GM23338 (cell line): ENCODE results near the gene BTBD9. TPM values are rescaled to one million over a fixed set of nuclear protein-coding genes. Genes with fewer than 3 reads are reported as not detected.

ENCODE experiments used
- ATAC-seq: fragments of 200-7000 bp; cut with Tn5 transposase; 3 replicates; pipeline ENCODE4 v1.9.1; 2020
- DNase-seq: peaks from one replicate; pipeline ENCODE4 v3.0.0-alpha.2; 2015; ENCODE audit warnings: low spot score
- H2AFZ ChIP-seq: fragments of 200-600 bp; sonication (generic); 2 replicates; pipeline ENCODE4 v1.8.0; 2016; ENCODE audit warnings: antibody characterized with exemption, mild to moderate bottlenecking, moderate library complexity
- H3F3A ChIP-seq: fragments of 200-600 bp; sonication (generic); replicated peaks from 2 replicates; pipeline ENCODE4 v1.8.0; 2017; ENCODE audit warnings: antibody characterized with exemption, mixed run types, low read depth
- H3K27ac ChIP-seq: fragments of 200-600 bp; sonication (generic); 2 replicates; pipeline ENCODE4 v1.6.1; 2016; ENCODE audit warnings: low read depth
- H3K27me3 ChIP-seq: fragments of 200-600 bp; sonication (generic); 2 replicates; pipeline ENCODE4 v1.8.0; 2016; ENCODE audit warnings: mild to moderate bottlenecking, mixed run types, moderate library complexity; ENCODE audit not compliant: insufficient read depth
- H3K36me3 ChIP-seq: fragments of 200-600 bp; sonication (generic); 2 replicates; pipeline ENCODE4 v1.8.0; 2016; ENCODE audit warnings: mild to moderate bottlenecking; ENCODE audit not compliant: insufficient read depth
- H3K4me1 ChIP-seq: fragments of 200-600 bp; sonication (generic); 2 replicates; pipeline ENCODE4 v1.8.0; 2016; ENCODE audit warnings: mild to moderate bottlenecking, moderate library complexity; ENCODE audit not compliant: insufficient read depth
- H3K4me2 ChIP-seq: fragments of 200-600 bp; sonication (generic); 2 replicates; pipeline ENCODE4 v1.7.1; 2017; ENCODE audit warnings: mixed run types
- H3K4me3 ChIP-seq: fragments of 200-600 bp; sonication (generic); 2 replicates; pipeline ENCODE4 v1.6.1; 2016; ENCODE audit warnings: mixed run types
- H3K79me2 ChIP-seq: fragments of 200-600 bp; sonication (generic); replicated peaks from 2 replicates; pipeline ENCODE4 v1.8.0; 2017; ENCODE audit warnings: mild to moderate bottlenecking; ENCODE audit not compliant: insufficient read depth
- H3K9me2 ChIP-seq: fragments of 200-600 bp; sonication (generic); 2 replicates; pipeline ENCODE4 v1.8.0; 2017; ENCODE audit not compliant: insufficient read depth
- H4K20me1 ChIP-seq: fragments of 200-600 bp; sonication (generic); replicated peaks from 2 replicates; pipeline ENCODE4 v1.8.0; 2017; ENCODE audit warnings: mild to moderate bottlenecking; ENCODE audit not compliant: insufficient read depth
- H3K27ac Mint-ChIP-seq: 2 replicates; pipeline ENCODE4 v1.8.0; 2020; ENCODE audit warnings: inconsistent platforms, mild to moderate bottlenecking, moderate library complexity, mixed read lengths
- H3K27me3 Mint-ChIP-seq: 3 replicates; pipeline ENCODE4 v1.8.0; 2022; ENCODE audit warnings: low read depth, mild to moderate bottlenecking, moderate library complexity, mixed read lengths, inconsistent platforms; ENCODE audit not compliant: insufficient read depth, poor library complexity
- H3K36me3 Mint-ChIP-seq: 3 replicates; pipeline ENCODE4 v1.8.0; 2021; ENCODE audit warnings: low read depth, mild to moderate bottlenecking, inconsistent platforms, moderate library complexity, mixed read lengths
- H3K4me1 Mint-ChIP-seq: 3 replicates; pipeline ENCODE4 v1.8.0; 2020; ENCODE audit warnings: mild to moderate bottlenecking, inconsistent platforms, mixed read lengths
- H3K4me3 Mint-ChIP-seq: 3 replicates; pipeline ENCODE4 v1.8.0; 2021; ENCODE audit warnings: moderate library complexity, mild to moderate bottlenecking, inconsistent platforms, mixed read lengths
- H3K9me3 Mint-ChIP-seq: 3 replicates; pipeline ENCODE4 v1.8.0; 2020; ENCODE audit warnings: moderate library complexity, mild to moderate bottlenecking, inconsistent platforms, mixed read lengths
- CREB1 ChIP-seq: fragments of 250-450 bp; sonication (Bioruptor Pico); IDR thresholded peaks from 2 replicates; pipeline ENCODE4 v1.5.0; 2020; ENCODE audit warnings: low read depth, mild to moderate bottlenecking, moderate library complexity
- EZH2 ChIP-seq: fragments of 200-600 bp; sonication (generic); IDR thresholded peaks from one replicate; pipeline ENCODE4 v1.8.0; 2017; ENCODE audit warnings: antibody characterized with exemption, mild to moderate bottlenecking, low read depth; ENCODE audit not compliant: unreplicated experiment
- EZH2phosphoT487 ChIP-seq: fragments of 200-600 bp; sonication (generic); IDR thresholded peaks from one replicate; pipeline ENCODE4 v1.8.1; 2018; ENCODE audit warnings: antibody characterized with exemption; ENCODE audit not compliant: unreplicated experiment
- JUNB ChIP-seq: IDR thresholded peaks from one replicate; pipeline ENCODE4 v1.6.1; 2016; ENCODE audit warnings: antibody characterized with exemption; ENCODE audit not compliant: unreplicated experiment
- NANOG ChIP-seq: IDR thresholded peaks from 2 replicates; pipeline ENCODE4 v1.6.1; 2016; ENCODE audit warnings: antibody characterized with exemption, borderline replicate concordance
- POLR2AphosphoS5 ChIP-seq: IDR thresholded peaks from 2 replicates; pipeline ENCODE4 v1.6.1; 2016; ENCODE audit warnings: antibody characterized with exemption, low read depth
- ZNF114 ChIP-seq: fragments of 250-450 bp; sonication (Bioruptor Pico); IDR thresholded peaks from 2 replicates; pipeline ENCODE4 v1.5.0; 2020; ENCODE audit warnings: mild to moderate bottlenecking, moderate library complexity
- ZNF331 ChIP-seq: fragments of 250-450 bp; sonication (Bioruptor Pico); IDR thresholded peaks from 2 replicates; pipeline ENCODE4 v1.5.0; 2020; ENCODE audit warnings: low read depth, mild to moderate bottlenecking, moderate library complexity
- ZNF462 ChIP-seq: fragments of 250-450 bp; sonication (Bioruptor Pico); IDR thresholded peaks from 2 replicates; pipeline ENCODE4 v1.5.0; 2020; ENCODE audit warnings: mild to moderate bottlenecking, moderate library complexity
- polyA plus RNA-seq: library from polyadenylated mRNA; unstranded; fragments of >200 nt; fragmentation: Nextera tagmentation; extraction: Ambion mirVana; gene quantifications from 2 replicates; pipeline ENCODE4 v1.2.1, GENCODE V29; 2016
- total RNA-seq: library from RNA; depleted of rRNA; stranded (reverse); fragments of >200 nt; shearing (Covaris generic); gene quantifications from 2 replicates; pipeline ENCODE4 v1.2.3, GENCODE V29; 2014
- TF ChIP-seq, protein P1 (sequence below): IDR thresholded peaks from one replicate; pipeline ENCODE4 v1.6.1; 2018; ENCODE audit warnings: antibody characterized with exemption; ENCODE audit not compliant: unreplicated experiment
- TF ChIP-seq, protein P2 (sequence below): IDR thresholded peaks from 2 replicates; pipeline ENCODE4 v1.6.1; 2016; ENCODE audit warnings: antibody characterized with exemption
- TF ChIP-seq, protein P3 (sequence below), 2 experiments: fragments of 200-600 bp in 1 of 2; sonication (generic) in 1 of 2; conservative IDR thresholded peaks; 2 replicates each; pipeline versions ENCODE4 v1.5.1 to v1.6.1; 2016 to 2017; ENCODE audit warnings: antibody characterized with exemption in 2 of 2, low read depth in 2 of 2, mild to moderate bottlenecking in 2 of 2, moderate library complexity in 1 of 2

Gene BTBD9
- total and polyA plus RNA-seq, 2 experiments from 2014 or later = 4.2 to 5.3 TPM

- TF ChIP-seq ZNF462 (no peak), NANOG (no peak)
Measured at GRCh38 chr6:38549180-38549579, 90.5 kb downstream of the BTBD9 start (continued).

DNA sequence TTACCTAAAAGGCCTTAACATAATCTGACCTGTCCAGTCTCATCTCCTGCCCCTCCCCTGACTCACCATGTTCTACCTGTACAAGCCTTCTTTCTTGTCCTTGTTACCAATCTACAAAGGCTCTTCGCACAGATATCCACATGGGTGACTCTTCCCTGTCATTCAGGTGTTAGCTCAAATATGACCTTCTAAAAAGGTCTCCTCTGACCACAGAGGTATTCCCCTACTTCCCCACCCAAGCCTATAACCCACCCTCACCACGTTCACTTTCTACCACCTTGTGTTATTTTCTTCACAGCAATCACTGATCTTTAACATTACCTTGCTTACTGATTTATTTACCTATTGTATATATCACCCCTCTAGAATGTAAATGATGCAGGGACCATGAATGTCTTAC, 96.7 kb downstream of the BTBD9 start:
- no peak overlapping the region for H3K4me2 ChIP-seq
- H3K9me2 ChIP-seq = no peaks in the 10 kb centered on the region
- H3K27me3 ChIP-seq = no peaks in the 10 kb centered on the region
- TF ChIP-seq ZNF331 (CRISPR knock-in tag) (no peak), JUNB (no peak), CREB1 (CRISPR knock-in tag) (no peak), EZH2phosphoT487 (no peak), ZNF114 (CRISPR knock-in tag) (no peak), EZH2 (no peak), POLR2AphosphoS5 (no peak), NANOG (no peak)
- TF ChIP-seq, protein P1, sequence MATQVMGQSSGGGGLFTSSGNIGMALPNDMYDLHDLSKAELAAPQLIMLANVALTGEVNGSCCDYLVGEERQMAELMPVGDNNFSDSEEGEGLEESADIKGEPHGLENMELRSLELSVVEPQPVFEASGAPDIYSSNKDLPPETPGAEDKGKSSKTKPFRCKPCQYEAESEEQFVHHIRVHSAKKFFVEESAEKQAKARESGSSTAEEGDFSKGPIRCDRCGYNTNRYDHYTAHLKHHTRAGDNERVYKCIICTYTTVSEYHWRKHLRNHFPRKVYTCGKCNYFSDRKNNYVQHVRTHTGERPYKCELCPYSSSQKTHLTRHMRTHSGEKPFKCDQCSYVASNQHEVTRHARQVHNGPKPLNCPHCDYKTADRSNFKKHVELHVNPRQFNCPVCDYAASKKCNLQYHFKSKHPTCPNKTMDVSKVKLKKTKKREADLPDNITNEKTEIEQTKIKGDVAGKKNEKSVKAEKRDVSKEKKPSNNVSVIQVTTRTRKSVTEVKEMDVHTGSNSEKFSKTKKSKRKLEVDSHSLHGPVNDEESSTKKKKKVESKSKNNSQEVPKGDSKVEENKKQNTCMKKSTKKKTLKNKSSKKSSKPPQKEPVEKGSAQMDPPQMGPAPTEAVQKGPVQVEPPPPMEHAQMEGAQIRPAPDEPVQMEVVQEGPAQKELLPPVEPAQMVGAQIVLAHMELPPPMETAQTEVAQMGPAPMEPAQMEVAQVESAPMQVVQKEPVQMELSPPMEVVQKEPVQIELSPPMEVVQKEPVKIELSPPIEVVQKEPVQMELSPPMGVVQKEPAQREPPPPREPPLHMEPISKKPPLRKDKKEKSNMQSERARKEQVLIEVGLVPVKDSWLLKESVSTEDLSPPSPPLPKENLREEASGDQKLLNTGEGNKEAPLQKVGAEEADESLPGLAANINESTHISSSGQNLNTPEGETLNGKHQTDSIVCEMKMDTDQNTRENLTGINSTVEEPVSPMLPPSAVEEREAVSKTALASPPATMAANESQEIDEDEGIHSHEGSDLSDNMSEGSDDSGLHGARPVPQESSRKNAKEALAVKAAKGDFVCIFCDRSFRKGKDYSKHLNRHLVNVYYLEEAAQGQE = no peak
- TF ChIP-seq, protein P2, sequence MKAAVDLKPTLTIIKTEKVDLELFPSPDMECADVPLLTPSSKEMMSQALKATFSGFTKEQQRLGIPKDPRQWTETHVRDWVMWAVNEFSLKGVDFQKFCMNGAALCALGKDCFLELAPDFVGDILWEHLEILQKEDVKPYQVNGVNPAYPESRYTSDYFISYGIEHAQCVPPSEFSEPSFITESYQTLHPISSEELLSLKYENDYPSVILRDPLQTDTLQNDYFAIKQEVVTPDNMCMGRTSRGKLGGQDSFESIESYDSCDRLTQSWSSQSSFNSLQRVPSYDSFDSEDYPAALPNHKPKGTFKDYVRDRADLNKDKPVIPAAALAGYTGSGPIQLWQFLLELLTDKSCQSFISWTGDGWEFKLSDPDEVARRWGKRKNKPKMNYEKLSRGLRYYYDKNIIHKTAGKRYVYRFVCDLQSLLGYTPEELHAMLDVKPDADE = no peak
- TF ChIP-seq, protein P3, sequence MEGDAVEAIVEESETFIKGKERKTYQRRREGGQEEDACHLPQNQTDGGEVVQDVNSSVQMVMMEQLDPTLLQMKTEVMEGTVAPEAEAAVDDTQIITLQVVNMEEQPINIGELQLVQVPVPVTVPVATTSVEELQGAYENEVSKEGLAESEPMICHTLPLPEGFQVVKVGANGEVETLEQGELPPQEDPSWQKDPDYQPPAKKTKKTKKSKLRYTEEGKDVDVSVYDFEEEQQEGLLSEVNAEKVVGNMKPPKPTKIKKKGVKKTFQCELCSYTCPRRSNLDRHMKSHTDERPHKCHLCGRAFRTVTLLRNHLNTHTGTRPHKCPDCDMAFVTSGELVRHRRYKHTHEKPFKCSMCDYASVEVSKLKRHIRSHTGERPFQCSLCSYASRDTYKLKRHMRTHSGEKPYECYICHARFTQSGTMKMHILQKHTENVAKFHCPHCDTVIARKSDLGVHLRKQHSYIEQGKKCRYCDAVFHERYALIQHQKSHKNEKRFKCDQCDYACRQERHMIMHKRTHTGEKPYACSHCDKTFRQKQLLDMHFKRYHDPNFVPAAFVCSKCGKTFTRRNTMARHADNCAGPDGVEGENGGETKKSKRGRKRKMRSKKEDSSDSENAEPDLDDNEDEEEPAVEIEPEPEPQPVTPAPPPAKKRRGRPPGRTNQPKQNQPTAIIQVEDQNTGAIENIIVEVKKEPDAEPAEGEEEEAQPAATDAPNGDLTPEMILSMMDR (conservative IDR thresholded peaks at IDR 0.05; ENCODE audit: low read depth in 2 of 2) = no peak

More for the DNA sequence above, 96.7 kb downstream of the BTBD9 start:
- Histone ChIP-seq H3F3A (no peaks in the 10 kb centered on the region), H3K79me2 (no peaks in the 10 kb centered on the region), H2AFZ (no peak overlapping the region), H3K4me3 (no peak overlapping the region), H3K36me3 (no peaks in the 10 kb centered on the region), H3K27ac (no peak overlapping the region), H3K4me1 (no peaks in the 10 kb centered on the region), H4K20me1 (no peaks in the 10 kb centered on the region)
- H3K4me3 Mint-ChIP-seq = no peak overlapping the region
- no peak for DNase-seq
- no peak for ATAC-seq
- no peaks in the 10 kb centered on the region; the same call in 2 of the 3 replicates for H3K36me3 Mint-ChIP-seq
- H3K9me3 Mint-ChIP-seq = no peaks in the 10 kb centered on the region; the same call in 2 of the 3 replicates
- no peak overlapping the region for H3K27ac Mint-ChIP-seq
- H3K4me1 Mint-ChIP-seq = peaks cover 4% of the 10 kb centered on the region; the same call in 1 of the 3 replicates
- no peaks in the 10 kb centered on the region for H3K27me3 Mint-ChIP-seq
